Measurements from ENCODE around the gene NT5C2.

DNA sequence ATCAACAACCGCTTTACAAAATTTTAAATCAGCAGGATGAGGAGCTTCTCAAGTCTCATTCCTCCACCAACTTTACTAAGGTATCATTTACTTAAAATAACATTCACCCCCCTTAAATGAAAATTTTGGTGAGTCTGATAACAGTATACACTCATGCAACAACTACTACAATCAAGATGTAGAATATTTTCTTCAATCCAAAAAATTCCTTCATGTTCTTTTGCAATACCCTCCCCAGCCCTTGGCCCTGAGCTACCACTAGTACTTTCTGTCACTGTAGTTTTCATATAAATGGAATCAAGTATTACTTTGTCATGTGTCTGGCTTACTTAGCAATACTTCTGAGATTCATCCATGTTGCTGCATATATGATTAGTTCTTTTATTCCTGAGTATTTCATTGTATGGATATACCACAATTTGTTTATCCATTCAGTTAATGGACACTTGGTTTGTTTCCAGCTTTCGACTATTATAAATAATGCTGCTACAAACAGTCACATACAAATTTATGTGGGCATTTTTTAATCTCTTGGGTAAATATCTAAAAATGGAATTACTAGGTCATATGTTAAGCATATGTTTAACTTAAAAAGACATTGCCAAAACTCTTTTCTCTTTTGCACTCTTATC lies 43.0 kb downstream of the NT5C2 start:
- TF ChIP-seq, protein P1, sequence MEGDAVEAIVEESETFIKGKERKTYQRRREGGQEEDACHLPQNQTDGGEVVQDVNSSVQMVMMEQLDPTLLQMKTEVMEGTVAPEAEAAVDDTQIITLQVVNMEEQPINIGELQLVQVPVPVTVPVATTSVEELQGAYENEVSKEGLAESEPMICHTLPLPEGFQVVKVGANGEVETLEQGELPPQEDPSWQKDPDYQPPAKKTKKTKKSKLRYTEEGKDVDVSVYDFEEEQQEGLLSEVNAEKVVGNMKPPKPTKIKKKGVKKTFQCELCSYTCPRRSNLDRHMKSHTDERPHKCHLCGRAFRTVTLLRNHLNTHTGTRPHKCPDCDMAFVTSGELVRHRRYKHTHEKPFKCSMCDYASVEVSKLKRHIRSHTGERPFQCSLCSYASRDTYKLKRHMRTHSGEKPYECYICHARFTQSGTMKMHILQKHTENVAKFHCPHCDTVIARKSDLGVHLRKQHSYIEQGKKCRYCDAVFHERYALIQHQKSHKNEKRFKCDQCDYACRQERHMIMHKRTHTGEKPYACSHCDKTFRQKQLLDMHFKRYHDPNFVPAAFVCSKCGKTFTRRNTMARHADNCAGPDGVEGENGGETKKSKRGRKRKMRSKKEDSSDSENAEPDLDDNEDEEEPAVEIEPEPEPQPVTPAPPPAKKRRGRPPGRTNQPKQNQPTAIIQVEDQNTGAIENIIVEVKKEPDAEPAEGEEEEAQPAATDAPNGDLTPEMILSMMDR (conservative IDR thresholded peaks at IDR 0.05; ENCODE audit: low read depth, low read length), result no peak
- TF ChIP-seq EZH2phosphoT487 (IDR thresholded peaks at IDR 0.05; ENCODE audit: borderline replicate concordance, low read length), result no peak
- TF ChIP-seq EZH2 (IDR thresholded peaks at IDR 0.05; ENCODE audit: low read length, unreplicated experiment), result no peak

All from PC-3 (cell line).